ENCODE measurements around the gene WRNIP1. TPM values are rescaled to one million over a fixed set of nuclear protein-coding genes. Genes with fewer than 3 reads are reported as not detected.

Gene WRNIP1
- total and polyA plus RNA-seq, 2 of the 4 experiments (the other 2 are of a cell fraction) = 43.7 to 47.1 TPM

DNA sequence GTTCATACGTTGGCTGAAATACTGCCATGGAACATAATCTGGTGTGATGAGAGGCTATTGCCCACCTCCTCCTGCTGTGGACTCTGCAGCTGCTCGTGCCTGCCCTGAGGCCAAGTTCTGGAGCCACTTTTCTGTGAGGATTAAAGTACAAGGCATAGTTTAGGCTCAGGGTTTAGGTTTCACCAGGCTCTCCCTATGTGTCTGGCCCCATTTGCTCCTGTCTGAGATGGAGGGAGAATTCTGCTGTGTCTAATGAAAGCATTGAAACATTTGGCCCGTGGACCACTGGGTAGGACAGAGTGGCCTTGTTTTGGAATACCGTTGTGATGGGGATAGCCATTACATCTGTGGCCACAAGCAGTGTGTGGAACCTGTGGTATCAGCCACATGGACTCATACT lies 5.9 kb downstream of the WRNIP1 start:
- H3K9me3 ChIP-seq (ENCODE audit: control insufficient read depth, insufficient read depth, low read length) = no peaks in the 10 kb centered on the region
- ATAC-seq (ENCODE audit: low read depth) = no peak
- no peak overlapping the region for H2AK5ac ChIP-seq (ENCODE audit: low read depth, low read length)
- H3K4me2 ChIP-seq (ENCODE audit: low read depth, low read length) = no peak overlapping the region
- H2BK20ac ChIP-seq (ENCODE audit: low read depth, low read length) = no peak overlapping the region
- ChIA-PET CTCF (no interaction called here), POLR2A (ENCODE audit: unreplicated experiment) (no interaction called here)
- H3K36me3 ChIP-seq (ENCODE audit: control insufficient read depth, insufficient read depth, low read length) = peaks cover 21% of the 10 kb centered on the region
- H3K27ac ChIP-seq (ENCODE audit: insufficient read depth, low read length) = no peak overlapping the region
- dilution Hi-C loops (cut with HindIII; ENCODE audit: low sequenced_read_pairs, unreplicated experiment) (no loop called here), intact Hi-C loops (cut with micrococcal nuclease) (no loop called here), in situ Hi-C loops (cut with MboI; ENCODE audit: low sequenced_read_pairs) (no loop called here)
- H3K14ac ChIP-seq (replicated peaks; ENCODE audit: low read depth, low read length) = no peak overlapping the region
- H2BK15ac ChIP-seq (ENCODE audit: low read depth, low read length) = no peak overlapping the region
- no peak overlapping the region for H4K8ac ChIP-seq (ENCODE audit: low read depth in 2 of 2, low read length in 2 of 2)
- peaks cover 18% of the 10 kb centered on the region for H3K4me1 ChIP-seq (ENCODE audit: control insufficient read depth, insufficient read depth, low read length)
- H4K91ac ChIP-seq (ENCODE audit: insufficient read depth, low read depth, low read length) = no peak overlapping the region
- H2BK120ac ChIP-seq (ENCODE audit: low read depth, low read length) = no peak overlapping the region
- H2BK5ac ChIP-seq (ENCODE audit: low read depth, low read length, poor library complexity, severe bottlenecking) = no peak overlapping the region
- no peak overlapping the region for H2AFZ ChIP-seq (replicated peaks; ENCODE audit: low read length, poor library complexity)
- no peak overlapping the region for H3K18ac ChIP-seq (ENCODE audit: low read depth, low read length)
- no peak for DNase-seq
- H3K4me3 ChIP-seq (ENCODE audit: insufficient read depth, low read depth, low read length) = no peak overlapping the region
- TF ChIP-seq RAD21 (IDR thresholded peaks at IDR 0.05; ENCODE audit: low read length) = no peak
- TF ChIP-seq CTCF (conservative IDR thresholded peaks at IDR 0.05; ENCODE audit: low read depth, low read length) = no peak
- no peak for TF ChIP-seq MAZ (IDR thresholded peaks at IDR 0.05; ENCODE audit: borderline replicate concordance, low read depth, low read length)
- no peak for TF ChIP-seq POLR2A (IDR thresholded peaks at IDR 0.05; ENCODE audit: low read depth, low read length)
- TF ChIP-seq RCOR1 (IDR thresholded peaks at IDR 0.05; ENCODE audit: insufficient replicate concordance, low read length) = no peak
- no peak for TF ChIP-seq BHLHE40 (IDR thresholded peaks at IDR 0.05; ENCODE audit: low read depth, low read length)
- TF ChIP-seq, protein P1, sequence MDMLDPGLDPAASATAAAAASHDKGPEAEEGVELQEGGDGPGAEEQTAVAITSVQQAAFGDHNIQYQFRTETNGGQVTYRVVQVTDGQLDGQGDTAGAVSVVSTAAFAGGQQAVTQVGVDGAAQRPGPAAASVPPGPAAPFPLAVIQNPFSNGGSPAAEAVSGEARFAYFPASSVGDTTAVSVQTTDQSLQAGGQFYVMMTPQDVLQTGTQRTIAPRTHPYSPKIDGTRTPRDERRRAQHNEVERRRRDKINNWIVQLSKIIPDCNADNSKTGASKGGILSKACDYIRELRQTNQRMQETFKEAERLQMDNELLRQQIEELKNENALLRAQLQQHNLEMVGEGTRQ (IDR thresholded peaks at IDR 0.05; ENCODE audit: low read depth, low read length) = no peak
- TF ChIP-seq SMC3 (IDR thresholded peaks at IDR 0.05; ENCODE audit: low read depth, low read length) = no peak
- TF ChIP-seq CEBPB (IDR thresholded peaks at IDR 0.05; ENCODE audit: low read depth, low read length) = no peak
- no peak for TF ChIP-seq RFX5 (IDR thresholded peaks at IDR 0.05; ENCODE audit: low read depth, low read length)
- no peak for TF ChIP-seq MXI1 (IDR thresholded peaks at IDR 0.05; ENCODE audit: borderline replicate concordance, low read depth, low read length)
- TF ChIP-seq NFE2L2 (IDR thresholded peaks at IDR 0.05; ENCODE audit: low read depth, low read length) = no peak
- no peak for TF ChIP-seq FOS (IDR thresholded peaks at IDR 0.05; ENCODE audit: low read depth, low read length)
- TF ChIP-seq CHD1 (IDR thresholded peaks at IDR 0.05; ENCODE audit: low read depth, low read length) = no peak
- no peak for TF ChIP-seq MAFK (IDR thresholded peaks at IDR 0.05; ENCODE audit: low read depth, low read length)
- TF ChIP-seq ELK1 (IDR thresholded peaks at IDR 0.05; ENCODE audit: borderline replicate concordance, low read depth, low read length) = no peak
- no peak overlapping the region for H3K56ac ChIP-seq (ENCODE audit: extremely low read depth, insufficient read depth, low read length)
- no peaks in the 10 kb centered on the region for H3K27me3 ChIP-seq (ENCODE audit: control insufficient read depth, insufficient read depth, low read length)
- no TSS peak for BruUV-seq (replicated peaks)
- no peak overlapping the region for H3K9ac ChIP-seq (ENCODE audit: low read depth, low read length)
- H4K20me1 ChIP-seq (ENCODE audit: insufficient read depth, low read length) = peaks cover 74% of the 10 kb centered on the region
- H2AK9ac ChIP-seq (replicated peaks; ENCODE audit: low read depth, low read length, poor library complexity) = no peak overlapping the region
- H3K4ac ChIP-seq (ENCODE audit: low read depth, low read length) = no peak overlapping the region
- peaks cover 36% of the 10 kb centered on the region for H3K9me1 ChIP-seq (ENCODE audit: insufficient read depth, low read length)
- H3K23ac ChIP-seq (ENCODE audit: low read depth, low read length) = no peak overlapping the region
- no peak overlapping the region for H4K5ac ChIP-seq (ENCODE audit: low read depth, low read length)
- peaks cover 31 to 76% of the 10 kb centered on the region in 2 experiments for H3K79me1 ChIP-seq (ENCODE audit: low read depth in 1 of 2, low read length in 2 of 2)
- WGBS, 2 experiments (ENCODE audit: extremely low coverage in 2 of 2, insufficient read length in 1 of 2) = no CpG with 5 or more reads among the region's 4 CpGs

All from IMR-90 (cell line).